ENCODE data around the gene FCHO1.
A peak's percentile ranks its signal among the peaks of the same experiment; 100 is the strongest.

DNA sequence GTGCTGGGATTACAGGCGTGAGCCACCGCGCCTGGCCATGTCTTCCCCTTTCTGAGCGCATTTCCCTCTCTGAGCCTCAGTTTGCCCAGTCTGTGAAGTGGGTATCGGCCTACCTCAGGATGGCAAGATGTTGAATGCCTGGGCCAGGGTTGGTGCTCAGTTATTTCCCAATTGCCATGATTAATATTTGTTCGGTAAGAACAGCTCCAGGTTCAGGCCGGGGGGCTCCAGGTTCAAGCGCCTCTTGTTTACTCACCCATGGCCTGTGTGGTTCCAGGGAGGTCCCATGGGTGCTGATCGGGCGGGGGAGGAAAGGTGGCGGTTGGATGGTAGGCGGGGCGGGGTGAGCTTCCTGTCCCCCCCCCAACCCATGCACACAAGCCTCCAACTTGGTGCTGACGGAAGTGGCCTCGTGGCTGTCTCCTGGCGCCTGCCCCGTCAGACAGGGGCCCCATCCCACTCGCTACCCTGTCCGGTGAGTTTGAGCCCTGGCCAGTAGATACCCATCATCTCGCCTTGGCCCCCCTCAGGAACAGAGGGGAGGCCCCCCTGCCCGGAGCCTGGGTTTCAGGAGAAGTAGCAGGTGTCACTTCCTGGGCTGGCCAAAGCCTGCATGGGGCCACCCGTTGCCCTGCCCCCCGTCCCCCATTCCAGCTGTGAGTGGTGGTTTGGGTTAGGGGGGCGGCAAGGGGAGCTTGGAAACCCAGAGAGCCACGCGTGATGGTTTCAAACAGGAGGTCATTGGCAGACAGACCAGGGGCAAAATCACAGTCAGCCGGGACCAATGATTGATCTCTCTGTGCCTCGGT lies at the start of gene FCHO1:
- TF ChIP-seq, protein P1, sequence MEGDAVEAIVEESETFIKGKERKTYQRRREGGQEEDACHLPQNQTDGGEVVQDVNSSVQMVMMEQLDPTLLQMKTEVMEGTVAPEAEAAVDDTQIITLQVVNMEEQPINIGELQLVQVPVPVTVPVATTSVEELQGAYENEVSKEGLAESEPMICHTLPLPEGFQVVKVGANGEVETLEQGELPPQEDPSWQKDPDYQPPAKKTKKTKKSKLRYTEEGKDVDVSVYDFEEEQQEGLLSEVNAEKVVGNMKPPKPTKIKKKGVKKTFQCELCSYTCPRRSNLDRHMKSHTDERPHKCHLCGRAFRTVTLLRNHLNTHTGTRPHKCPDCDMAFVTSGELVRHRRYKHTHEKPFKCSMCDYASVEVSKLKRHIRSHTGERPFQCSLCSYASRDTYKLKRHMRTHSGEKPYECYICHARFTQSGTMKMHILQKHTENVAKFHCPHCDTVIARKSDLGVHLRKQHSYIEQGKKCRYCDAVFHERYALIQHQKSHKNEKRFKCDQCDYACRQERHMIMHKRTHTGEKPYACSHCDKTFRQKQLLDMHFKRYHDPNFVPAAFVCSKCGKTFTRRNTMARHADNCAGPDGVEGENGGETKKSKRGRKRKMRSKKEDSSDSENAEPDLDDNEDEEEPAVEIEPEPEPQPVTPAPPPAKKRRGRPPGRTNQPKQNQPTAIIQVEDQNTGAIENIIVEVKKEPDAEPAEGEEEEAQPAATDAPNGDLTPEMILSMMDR (IDR thresholded peaks at IDR 0.05; ENCODE audit: low read depth, low read length) = no peak
- peak; percentile 90 for TF ChIP-seq MYC (IDR thresholded peaks at IDR 0.05; ENCODE audit: low read depth, low read length)
